Keratinocyte (primary cell): Measurements from ENCODE around the gene CTNNA2.

Source experiments
- CTCF ChIP-seq, 3 experiments: IDR thresholded peaks in 1 of 3; conservative IDR thresholded peaks in 1 of 3; optimal IDR thresholded peaks in 1 of 3; 2 replicates in 2 of 3; 3 replicates in 1 of 3; pipeline versions ENCODE3 to v1.5.1; 2011; ENCODE audit warnings: low read length in 3 of 3, mild to moderate bottlenecking in 3 of 3, moderate library complexity in 2 of 3, control low read depth in 1 of 3, inconsistent platforms in 1 of 3; ENCODE audit not compliant: insufficient read depth in 2 of 3; ENCODE audit errors: extremely low read depth in 1 of 3
- EZH2 ChIP-seq: IDR thresholded peaks from one replicate; pipeline ENCODE4 v1.6.1; 2012; ENCODE audit warnings: inconsistent platforms, mild to moderate bottlenecking, low read length, moderate library complexity

DNA sequence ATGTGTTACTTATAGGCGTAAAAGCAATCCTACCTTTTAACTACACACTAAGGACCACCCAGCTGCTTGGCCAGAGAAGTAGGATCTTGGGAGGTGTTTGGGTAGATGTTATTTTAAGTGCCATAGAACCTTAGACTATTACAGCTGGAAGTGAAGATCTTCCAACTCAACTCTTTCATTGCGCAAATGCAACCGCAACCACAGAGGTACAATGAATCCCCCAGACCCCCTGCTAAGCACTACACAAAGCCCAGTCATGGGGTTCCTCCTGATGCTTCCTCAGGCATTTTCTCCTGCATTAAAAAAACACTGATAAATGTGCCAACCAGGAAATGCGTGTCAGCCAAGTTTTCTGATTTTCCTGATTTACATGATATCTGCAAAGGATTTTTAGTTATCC is 545.7 kb downstream of the CTNNA2 start:
- no peak for TF ChIP-seq CTCF (optimal IDR thresholded peaks at IDR 0.05 in 1 of 3, IDR thresholded peaks at IDR 0.05 in 1 of 3, conservative IDR thresholded peaks at IDR 0.05 in 1 of 3; ENCODE audit: extremely low read depth in 1 of 3, insufficient read depth in 2 of 3, low read length in 3 of 3)
- TF ChIP-seq EZH2 = no peak
